ENCODE results near the gene CHI3L1. TPM values are rescaled to one million over a fixed set of nuclear protein-coding genes. Genes with fewer than 3 reads are reported as not detected.

Gene CHI3L1
- total RNA-seq, 1 experiment from 2014 or later = not detected

- Histone ChIP-seq H3K9me2 (ENCODE audit: insufficient read depth) (no peaks in the 10 kb centered on the region), H3K27me3 (ENCODE audit: insufficient read depth, low read length) (peaks cover 34% of the 10 kb centered on the region; the same call in 1 of the 2 replicates), H3K79me2 (ENCODE audit: insufficient read depth, low read length) (no peaks in the 10 kb centered on the region), H4K20me1 (ENCODE audit: insufficient read depth) (no peaks in the 10 kb centered on the region), H2AFZ (ENCODE audit: low read depth, low read length, poor library complexity, severe bottlenecking) (no peak overlapping the region), H3K9ac (ENCODE audit: low read length) (no peak overlapping the region), H3K36me3 (ENCODE audit: control insufficient read depth in 1 of 2, insufficient read depth in 2 of 2, low read length in 2 of 2) (no peaks in the 10 kb centered on the region), H3K27ac (ENCODE audit: low read depth, low read length) (no peak overlapping the region), H3K9me3 (ENCODE audit: control insufficient read depth in 1 of 2, insufficient read depth in 1 of 2, low read depth in 1 of 2, low read length in 2 of 2) (no peaks in the 10 kb centered on the region), H3K4me2 (ENCODE audit: low read length) (no peak overlapping the region), H3K4me3 (replicated peaks in 1 of 2; ENCODE audit: low read depth in 1 of 2, low read length in 2 of 2) (no peak overlapping the region), H3K4me1 (ENCODE audit: control insufficient read depth in 1 of 2, insufficient read depth in 2 of 2, low read length in 2 of 2) (no peaks in the 10 kb centered on the region)
- no peak for ATAC-seq
- POLR2A ChIA-PET = no interaction called here
- BruUV-seq (replicated peaks) = no TSS peak
- RAD21 ChIA-PET (ENCODE audit: low non-redundant PET in 1 of 2, low total read pairs in 2 of 2, uncharacterized antibody in 2 of 2, unreplicated experiment in 2 of 2) = no interaction called here
- no peak for TF ChIP-seq RAD21 (IDR thresholded peaks at IDR 0.05; ENCODE audit: low read depth)
- no peak for TF ChIP-seq EGR1 (IDR thresholded peaks at IDR 0.05; ENCODE audit: low read depth)
- TF ChIP-seq POLR2A (IDR thresholded peaks at IDR 0.05; ENCODE audit: borderline replicate concordance, extremely low read depth, insufficient read depth, insufficient read length) = no peak
- TF ChIP-seq TCF7L2 (IDR thresholded peaks at IDR 0.05; ENCODE audit: borderline replicate concordance, extremely low read depth, insufficient read depth, insufficient read length) = no peak
- intact Hi-C loops (cut with micrococcal nuclease) = no loop called here
- DNase-seq (ENCODE audit: low read depth, low spot score) = no peak
- CTCF ChIA-PET = no interaction called here
Measured at GRCh38 chr1:203228670-203229069, 42.2 kb upstream of the CHI3L1 start.

GRCh38 chr1:203227371-203228083 is 41.0 kb upstream of the CHI3L1 start:
- no peak for ATAC-seq
- no peak for TF ChIP-seq JUND (IDR thresholded peaks at IDR 0.05)
- TF ChIP-seq ATF3 (IDR thresholded peaks at IDR 0.05) = no peak
- no peak for TF ChIP-seq FOSL1 (IDR thresholded peaks at IDR 0.05; ENCODE audit: low read depth)
- TF ChIP-seq ZFX (IDR thresholded peaks at IDR 0.05) = no peak
- TF ChIP-seq CBX3 (IDR thresholded peaks at IDR 0.05; ENCODE audit: low read depth) = no peak
- no peak for TF ChIP-seq SP1 (IDR thresholded peaks at IDR 0.05; ENCODE audit: low read depth)

More at GRCh38 chr1:203227371-203228083, 41.0 kb upstream of the CHI3L1 start:
- Histone ChIP-seq H3K4me2 (ENCODE audit: low read length) (no peak overlapping the region), H3K36me3 (ENCODE audit: control insufficient read depth in 1 of 2, insufficient read depth in 2 of 2, low read length in 2 of 2) (no peaks in the 10 kb centered on the region), H3K4me1 (ENCODE audit: control insufficient read depth in 1 of 2, insufficient read depth in 2 of 2, low read length in 2 of 2) (no peaks in the 10 kb centered on the region), H3K27ac (ENCODE audit: low read depth, low read length) (no peak overlapping the region), H3K9me3 (ENCODE audit: control insufficient read depth in 1 of 2, insufficient read depth in 1 of 2, low read depth in 1 of 2, low read length in 2 of 2) (no peaks in the 10 kb centered on the region), H3K4me3 (replicated peaks in 1 of 2; ENCODE audit: low read depth in 1 of 2, low read length in 2 of 2) (no peak overlapping the region), H3K79me2 (ENCODE audit: insufficient read depth, low read length) (no peaks in the 10 kb centered on the region), H2AFZ (ENCODE audit: low read depth, low read length, poor library complexity, severe bottlenecking) (no peak overlapping the region), H3K9ac (ENCODE audit: low read length) (no peak overlapping the region), H3K9me2 (ENCODE audit: insufficient read depth) (no peaks in the 10 kb centered on the region), H3K27me3 (ENCODE audit: insufficient read depth, low read length) (peaks cover 33% of the 10 kb centered on the region; the same call in 1 of the 2 replicates), H4K20me1 (ENCODE audit: insufficient read depth) (no peaks in the 10 kb centered on the region)
- ChIA-PET RAD21 (ENCODE audit: low non-redundant PET in 1 of 2, low total read pairs in 2 of 2, uncharacterized antibody in 2 of 2, unreplicated experiment in 2 of 2) (no interaction called here), POLR2A (no interaction called here), CTCF (no interaction called here)
- intact Hi-C loops (cut with micrococcal nuclease) = no loop called here
- no TSS peak for BruUV-seq (replicated peaks)
- no peak for DNase-seq (ENCODE audit: low read depth, low spot score)
